Measurements from ENCODE around the gene BZW2.

Gene BZW2

GRCh38 chr7:16735020-16735419, 89.0 kb downstream of the BZW2 start:
- peak overlapping the region; percentile 16 for H3K4me3 Mint-ChIP-seq
- no peaks in the 10 kb centered on the region for H3K36me3 Mint-ChIP-seq (ENCODE audit: low read depth)
- peaks cover 2% of the 10 kb centered on the region for H3K4me1 Mint-ChIP-seq
- DNase-seq (no peak), ATAC-seq (no peak)
- peaks cover 2% of the 10 kb centered on the region for H3K27me3 Mint-ChIP-seq
- no peak overlapping the region for H3K27ac Mint-ChIP-seq
- H3K9me3 Mint-ChIP-seq: no peaks in the 10 kb centered on the region

DNA sequence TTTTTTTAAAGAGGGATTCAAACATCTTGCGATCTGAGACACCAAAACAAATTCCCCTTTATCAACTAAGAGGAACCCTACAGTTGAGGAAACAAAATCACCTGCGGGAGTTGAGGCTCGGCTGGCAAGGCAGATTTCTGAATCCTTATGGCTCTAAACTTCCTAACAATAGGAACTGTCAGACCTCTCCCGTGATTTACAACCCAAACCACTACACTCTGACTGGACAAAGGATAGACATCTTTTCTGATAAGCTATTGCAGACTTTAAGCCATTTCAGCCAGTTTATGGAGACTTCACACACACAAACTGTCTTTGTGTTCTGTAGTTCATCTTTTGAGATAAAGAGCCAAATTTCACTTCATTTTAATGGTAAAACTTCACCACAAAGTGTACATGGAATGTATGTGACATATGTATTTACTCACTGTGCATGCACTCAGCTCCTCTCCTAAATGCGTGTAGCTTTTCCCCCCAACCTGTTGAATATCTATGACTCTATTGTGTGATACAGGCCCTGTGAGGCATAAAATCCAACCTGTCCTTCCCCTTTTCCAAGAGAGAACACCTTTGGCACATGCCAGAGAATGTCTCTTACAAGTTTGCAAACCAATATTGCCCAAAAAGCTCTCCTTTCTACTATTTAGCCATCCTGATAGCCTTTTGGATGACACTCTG, 92.2 kb downstream of the BZW2 start:
- no peaks in the 10 kb centered on the region for H3K9me3 Mint-ChIP-seq
- DNase-seq (no peak), ATAC-seq (no peak)
- peaks cover 2% of the 10 kb centered on the region for H3K27me3 Mint-ChIP-seq
- no peaks in the 10 kb centered on the region for H3K36me3 Mint-ChIP-seq (ENCODE audit: low read depth)
- H3K27ac Mint-ChIP-seq: no peak overlapping the region
- no peak overlapping the region for H3K4me3 Mint-ChIP-seq
- H3K4me1 Mint-ChIP-seq: peaks cover 9% of the 10 kb centered on the region

DNA sequence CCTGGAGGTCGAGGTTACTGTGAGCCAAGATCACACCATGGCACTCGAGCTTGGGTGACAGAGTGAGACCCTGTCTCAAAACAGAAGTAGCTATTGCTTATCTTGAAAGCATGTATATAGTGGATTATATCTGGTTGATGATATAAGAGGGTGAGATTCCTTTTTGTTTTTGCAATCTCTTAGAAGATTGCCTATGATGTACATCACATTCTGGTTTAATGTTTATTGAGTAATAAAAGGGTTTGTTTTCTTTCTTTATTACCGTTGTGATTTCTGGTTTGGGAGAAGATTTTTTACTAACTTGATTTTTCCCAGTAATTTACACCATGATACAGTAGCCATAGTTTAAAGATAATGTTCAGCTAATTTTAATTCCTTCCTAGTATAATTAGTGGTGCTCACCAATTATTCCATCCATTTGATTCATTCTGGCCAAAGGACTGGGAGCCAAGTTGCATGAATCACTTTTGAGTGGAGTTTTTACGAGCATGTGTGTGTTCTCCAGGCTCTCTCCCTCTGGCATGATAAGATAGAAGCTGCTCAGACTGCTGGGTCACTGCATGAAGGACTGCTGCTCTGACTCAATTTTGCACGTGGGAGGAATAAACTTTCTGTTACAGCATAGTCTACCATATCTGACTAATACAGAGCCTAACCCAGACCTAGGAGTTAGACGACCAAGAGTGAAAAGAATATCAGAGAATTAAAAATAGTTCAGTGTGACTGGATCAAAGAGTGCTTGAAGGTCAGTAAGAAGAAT, 94.1 kb downstream of the BZW2 start:
- Mint-ChIP-seq H3K9me3 (no peaks in the 10 kb centered on the region), H3K4me3 (no peak overlapping the region), H3K27me3 (peaks cover 2% of the 10 kb centered on the region), H3K27ac (no peak overlapping the region), H3K36me3 (ENCODE audit: low read depth) (no peaks in the 10 kb centered on the region), H3K4me1 (peaks cover 9% of the 10 kb centered on the region)
- DNase-seq: no peak
- ATAC-seq: peak; percentile 95

GRCh38 chr7:16740623-16740953, 94.6 kb downstream of the BZW2 start:
- no peak overlapping the region for H3K4me3 Mint-ChIP-seq
- no peak for ATAC-seq
- peaks cover 2% of the 10 kb centered on the region for H3K27me3 Mint-ChIP-seq
- no peaks in the 10 kb centered on the region for H3K9me3 Mint-ChIP-seq
- H3K27ac Mint-ChIP-seq: no peak overlapping the region
- H3K4me1 Mint-ChIP-seq: peaks cover 9% of the 10 kb centered on the region
- no peak for DNase-seq
- H3K36me3 Mint-ChIP-seq (ENCODE audit: low read depth): no peaks in the 10 kb centered on the region

DNA sequence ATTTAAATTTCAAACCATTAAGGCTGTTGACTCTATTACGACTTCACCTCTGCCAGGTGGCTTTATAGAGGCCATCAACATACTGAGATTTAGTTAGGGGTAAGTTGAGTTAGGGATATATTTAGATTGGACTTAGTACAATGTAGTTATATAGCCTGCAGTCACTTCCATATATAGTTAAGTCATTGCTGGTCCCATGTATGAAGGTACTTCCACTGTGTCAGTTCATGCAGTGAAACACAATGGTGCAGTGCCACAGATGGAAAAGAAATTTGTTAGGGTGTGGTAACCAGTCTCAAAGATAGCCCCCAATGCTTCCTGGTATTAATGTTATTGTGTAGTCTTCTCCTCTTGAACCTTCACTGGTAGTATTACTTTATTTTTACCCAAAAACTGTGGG, 95.0 kb downstream of the BZW2 start:
- Mint-ChIP-seq H3K4me3 (no peak overlapping the region), H3K27me3 (peaks cover 2% of the 10 kb centered on the region), H3K36me3 (ENCODE audit: low read depth) (no peaks in the 10 kb centered on the region), H3K4me1 (peaks cover 9% of the 10 kb centered on the region), H3K27ac (no peak overlapping the region), H3K9me3 (no peaks in the 10 kb centered on the region)
- no peak for ATAC-seq
- no peak for DNase-seq

GRCh38 chr7:16741676-16742075, 95.7 kb downstream of the BZW2 start:
- H3K9me3 Mint-ChIP-seq: no peaks in the 10 kb centered on the region
- no peak for ATAC-seq
- H3K4me1 Mint-ChIP-seq: peaks cover 9% of the 10 kb centered on the region
- no peak for DNase-seq
- H3K27me3 Mint-ChIP-seq: peaks cover 2% of the 10 kb centered on the region
- no peak overlapping the region for H3K27ac Mint-ChIP-seq
- H3K4me3 Mint-ChIP-seq: no peak overlapping the region
- no peaks in the 10 kb centered on the region for H3K36me3 Mint-ChIP-seq (ENCODE audit: low read depth)

DNA sequence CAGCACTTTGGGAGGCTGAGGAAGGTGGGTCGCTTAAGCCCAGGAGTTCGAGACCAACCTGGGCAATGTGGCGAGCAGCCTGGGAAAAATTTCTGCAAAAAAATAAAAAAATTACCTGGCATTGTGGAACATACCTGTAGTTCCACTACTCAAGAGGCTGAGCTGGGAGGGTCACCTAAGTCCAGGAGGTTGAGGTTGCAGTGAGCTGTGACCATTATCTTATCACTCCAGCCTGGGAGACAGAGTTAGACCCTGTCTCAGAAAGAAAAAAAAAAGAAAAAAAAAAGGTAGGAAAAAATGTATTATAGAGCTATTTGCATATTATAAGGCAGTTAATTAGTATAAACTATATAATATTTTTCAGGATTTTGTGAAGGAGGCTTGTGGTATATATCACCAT, 96.6 kb downstream of the BZW2 start:
- Mint-ChIP-seq H3K27me3 (peaks cover 2% of the 10 kb centered on the region), H3K27ac (no peak overlapping the region), H3K4me1 (peaks cover 9% of the 10 kb centered on the region), H3K36me3 (ENCODE audit: low read depth) (no peaks in the 10 kb centered on the region), H3K4me3 (no peak overlapping the region), H3K9me3 (no peaks in the 10 kb centered on the region)
- DNase-seq (no peak), ATAC-seq (no peak)

GRCh38 chr7:16743236-16743635, 97.3 kb downstream of the BZW2 start:
- DNase-seq (no peak), ATAC-seq (no peak)
- no peaks in the 10 kb centered on the region for H3K36me3 Mint-ChIP-seq (ENCODE audit: low read depth)
- no peaks in the 10 kb centered on the region for H3K9me3 Mint-ChIP-seq
- no peak overlapping the region for H3K4me3 Mint-ChIP-seq
- H3K27ac Mint-ChIP-seq: no peak overlapping the region
- peaks cover 9% of the 10 kb centered on the region for H3K4me1 Mint-ChIP-seq
- no peaks in the 10 kb centered on the region for H3K27me3 Mint-ChIP-seq

- H3K4me1 Mint-ChIP-seq: peaks cover 9% of the 10 kb centered on the region
- no peak for ATAC-seq
- H3K36me3 Mint-ChIP-seq (ENCODE audit: low read depth): no peaks in the 10 kb centered on the region
- no peaks in the 10 kb centered on the region for H3K27me3 Mint-ChIP-seq
- H3K9me3 Mint-ChIP-seq: no peaks in the 10 kb centered on the region
- no peak for DNase-seq
- H3K27ac Mint-ChIP-seq: no peak overlapping the region
- H3K4me3 Mint-ChIP-seq: no peak overlapping the region
Measured at GRCh38 chr7:16744518-16745250, 98.7 kb downstream of the BZW2 start.

DNA sequence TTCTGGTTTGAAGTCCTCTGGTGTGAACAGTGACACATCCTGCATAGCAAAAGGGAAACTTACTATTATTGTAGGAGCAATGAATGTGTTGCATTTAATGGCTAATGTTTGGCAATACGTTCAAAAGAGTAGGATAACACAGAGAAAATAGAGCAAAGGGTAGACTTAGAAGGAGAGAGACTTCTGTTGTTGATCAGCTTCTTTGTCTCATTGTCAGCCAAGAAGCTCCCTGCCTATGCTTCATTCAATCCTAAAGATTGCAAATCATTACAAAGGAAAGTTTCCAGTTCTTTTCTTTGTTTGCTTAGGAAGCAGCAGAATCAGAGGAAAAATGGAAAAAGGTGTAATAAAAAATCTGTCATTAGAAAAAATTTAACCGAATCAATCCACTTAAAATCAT, 99.7 kb downstream of the BZW2 start:
- ATAC-seq (no peak), DNase-seq (no peak)
- H3K27me3 Mint-ChIP-seq: no peaks in the 10 kb centered on the region
- H3K4me1 Mint-ChIP-seq: peaks cover under 1% of the 10 kb centered on the region
- H3K4me3 Mint-ChIP-seq: no peak overlapping the region
- no peaks in the 10 kb centered on the region for H3K36me3 Mint-ChIP-seq (ENCODE audit: low read depth)
- no peaks in the 10 kb centered on the region for H3K9me3 Mint-ChIP-seq
- no peak overlapping the region for H3K27ac Mint-ChIP-seq

- no peaks in the 10 kb centered on the region for H3K4me1 Mint-ChIP-seq
- ATAC-seq (no peak), DNase-seq (no peak)
- H3K27ac Mint-ChIP-seq: no peak overlapping the region
- H3K36me3 Mint-ChIP-seq (ENCODE audit: low read depth): no peaks in the 10 kb centered on the region
- no peaks in the 10 kb centered on the region for H3K9me3 Mint-ChIP-seq
- no peak overlapping the region for H3K4me3 Mint-ChIP-seq
- peaks cover 4% of the 10 kb centered on the region for H3K27me3 Mint-ChIP-seq
Measured at GRCh38 chr7:16747102-16747501, 101.1 kb downstream of the BZW2 start.

GRCh38 chr7:16753102-16753931, 107.3 kb downstream of the BZW2 start, which contains the start of gene TSPAN13:
TSS of gene TSPAN13 (plus strand) at chr7:16753755. CDS start at chr7:16753968, 213 bp downstream.
- Mint-ChIP-seq H3K27ac (peak within 1 kb of the TSS; percentile 40), H3K27me3 (peaks cover 37% of the 10 kb centered on the region), H3K9me3 (no peaks in the 10 kb centered on the region), H3K4me3 (peak within 1 kb of the TSS; percentile 82), H3K4me1 (peaks cover 17% of the 10 kb centered on the region), H3K36me3 (ENCODE audit: low read depth) (no peaks in the 10 kb centered on the region)
- DNase-seq (peak; percentile 75), ATAC-seq (peak; percentile 85)

- DNase-seq: peak; percentile 28
- H3K4me3 Mint-ChIP-seq: peak overlapping the region; percentile 82
Measured at GRCh38 chr7:16753932-16754855, 108.2 kb downstream of the BZW2 start.

More at GRCh38 chr7:16753932-16754855, 108.2 kb downstream of the BZW2 start:
- peak; percentile 62 for ATAC-seq
- H3K27ac Mint-ChIP-seq: peak overlapping the region; percentile 40
- peaks cover 17% of the 10 kb centered on the region for H3K4me1 Mint-ChIP-seq
- H3K36me3 Mint-ChIP-seq (ENCODE audit: low read depth): no peaks in the 10 kb centered on the region
- no peaks in the 10 kb centered on the region for H3K9me3 Mint-ChIP-seq
- H3K27me3 Mint-ChIP-seq: peaks cover 37% of the 10 kb centered on the region
